H1 (cell line): ENCODE data around the gene AGR2. TPM values are rescaled to one million over a fixed set of nuclear protein-coding genes. Genes with fewer than 3 reads are reported as not detected.

Experiments
- CTCF ChIA-PET: fragments of 300-600 bp; sonication (Branson Sonifier 250); formaldehyde crosslinking; loops from one replicate; lab custom pipeline; 2021; ENCODE audit not compliant: partially characterized antibody; lab: Charles Lee
- POLR2A ChIA-PET: fragments of 300-600 bp; sonication (Branson Sonifier 250); formaldehyde crosslinking; loops from one replicate; lab custom pipeline; 2021; ENCODE audit warnings: inconsistent platforms; ENCODE audit not compliant: partially characterized antibody; lab: Charles Lee
- DNase-seq, 2 experiments: peaks; one replicate each; pipeline versions ENCODE4 v3.0.0 to v3.0.0-alpha.2; 2010 to 2022; ENCODE audit warnings: low spot score in 2 of 2, low read depth in 1 of 2, mixed read lengths in 1 of 2
- FAIRE-seq: peaks from 2 replicates; lab custom pipeline; 2011; peaks lifted over from hg19 to GRCh38; lab: Jason Lieb, UNC
- H2AFZ ChIP-seq: 2 replicates; pipeline ENCODE4 v1.8.1; 2012; ENCODE audit warnings: low read length, inconsistent platforms
- H2AK5ac ChIP-seq: 2 replicates; pipeline ENCODE4 v1.6.1; 2013; ENCODE audit warnings: low read depth, low read length
- H2BK120ac ChIP-seq: replicated peaks from 2 replicates; pipeline ENCODE3; 2013; ENCODE audit warnings: low read depth, low read length, inconsistent platforms
- H2BK12ac ChIP-seq: 2 replicates; pipeline ENCODE4 v1.6.1; 2013; ENCODE audit warnings: low read depth, low read length
- H2BK15ac ChIP-seq: 2 replicates; pipeline ENCODE4 v1.6.1; 2013; ENCODE audit warnings: low read length
- H2BK20ac ChIP-seq: 2 replicates; pipeline ENCODE4 v1.6.1; 2013; ENCODE audit warnings: low read length
- H2BK5ac ChIP-seq: 2 replicates; pipeline ENCODE4 v1.6.1; 2013; ENCODE audit warnings: low read depth, low read length
- H3K14ac ChIP-seq: 2 replicates; pipeline ENCODE4 v1.6.1; 2013; ENCODE audit warnings: inconsistent platforms; ENCODE audit not compliant: insufficient read length
- H3K18ac ChIP-seq: 2 replicates; pipeline ENCODE4 v1.6.1; 2013; ENCODE audit warnings: low read length; ENCODE audit errors: extremely low read depth
- H3K23ac ChIP-seq: 2 replicates; pipeline ENCODE4 v1.6.1; 2013; ENCODE audit warnings: inconsistent platforms; ENCODE audit not compliant: insufficient read length
- H3K23me2 ChIP-seq: 2 replicates; pipeline ENCODE4 v1.6.1; 2013; ENCODE audit warnings: low read depth, low read length
- H3K27ac ChIP-seq: 2 replicates; pipeline ENCODE4 v1.6.1; 2011; ENCODE audit warnings: low read depth, low read length, inconsistent platforms
- H3K27me3 ChIP-seq, 4 experiments: replicated peaks in 1 of 4; 1 replicate in 1 of 4; 2 replicates in 3 of 4; pipeline versions ENCODE4 v1.6.1 to v1.8.1; 2011 to 2013; ENCODE audit warnings: low read length in 3 of 4, mild to moderate bottlenecking in 3 of 4, inconsistent platforms in 2 of 4, mixed read lengths in 2 of 4, moderate library complexity in 1 of 4; ENCODE audit not compliant: control insufficient read depth in 3 of 4, insufficient read depth in 3 of 4; ENCODE audit errors: extremely low read depth in 1 of 4
- H3K36me3 ChIP-seq, 4 experiments: 2 replicates each; pipeline versions ENCODE4 v1.6.1 to v1.8.1; 2011 to 2013; ENCODE audit warnings: mild to moderate bottlenecking in 4 of 4, low read length in 3 of 4, moderate library complexity in 2 of 4, control low read depth in 1 of 4, inconsistent platforms in 1 of 4; ENCODE audit not compliant: insufficient read depth in 4 of 4, control insufficient read depth in 2 of 4
- H3K4ac ChIP-seq: replicated peaks from 2 replicates; pipeline ENCODE3; 2013; ENCODE audit warnings: low read length, low read depth, mixed read lengths, inconsistent platforms; ENCODE audit not compliant: insufficient read length
- H3K4me1 ChIP-seq, 4 experiments: replicated peaks in 1 of 4; 1 replicate in 1 of 4; 2 replicates in 3 of 4; pipeline versions ENCODE4 v1.6.1 to v1.8.1; 2011 to 2013; ENCODE audit warnings: low read length in 3 of 4, inconsistent platforms in 2 of 4, mixed read lengths in 1 of 4; ENCODE audit not compliant: insufficient read depth in 4 of 4, control insufficient read depth in 3 of 4
- H3K4me2 ChIP-seq, 2 experiments: 2 replicates each; pipeline versions ENCODE4 v1.6.1 to v1.8.1; 2011 to 2013; ENCODE audit warnings: low read depth in 2 of 2, low read length in 2 of 2, control low read depth in 1 of 2, inconsistent platforms in 1 of 2, mild to moderate bottlenecking in 1 of 2; ENCODE audit not compliant: insufficient read depth in 1 of 2
- H3K4me3 ChIP-seq, 4 experiments: fragments of 200-600, 300-600 bp in 1 of 4; sonication (generic), shearing (Covaris generic), sonication (Bioruptor Twin) in 1 of 4; 2 replicates each; pipeline versions ENCODE4 v1.5.1 to v1.8.1; 2011 to 2016; ENCODE audit warnings: low read length in 4 of 4, low read depth in 3 of 4, control low read depth in 2 of 4, inconsistent platforms in 2 of 4, mild to moderate bottlenecking in 2 of 4, mixed read lengths in 1 of 4, moderate library complexity in 1 of 4; ENCODE audit not compliant: insufficient read depth in 2 of 4; ENCODE audit errors: extremely low read depth in 1 of 4
- H3K56ac ChIP-seq: replicated peaks from 2 replicates; pipeline ENCODE3; 2013; ENCODE audit warnings: low read depth, mild to moderate bottlenecking, mixed read lengths, low read length, inconsistent platforms; ENCODE audit not compliant: insufficient read length
- H3K79me1 ChIP-seq: 2 replicates; pipeline ENCODE4 v1.6.1; 2013; ENCODE audit warnings: low read depth, low read length, control low read depth
- H3K79me2 ChIP-seq, 2 experiments: 2 replicates each; pipeline versions ENCODE4 v1.6.1 to v1.8.1; 2012 to 2013; ENCODE audit warnings: low read length in 2 of 2, mild to moderate bottlenecking in 2 of 2, inconsistent platforms in 1 of 2; ENCODE audit not compliant: insufficient read depth in 2 of 2, control insufficient read depth in 1 of 2
- H3K9ac ChIP-seq, 4 experiments: replicated peaks in 1 of 4; 1 replicate in 1 of 4; 2 replicates in 3 of 4; pipeline versions ENCODE4 v1.6.1 to v1.8.1; 2011 to 2013; ENCODE audit warnings: low read depth in 3 of 4, low read length in 3 of 4, control low read depth in 2 of 4, mild to moderate bottlenecking in 2 of 4, moderate library complexity in 2 of 4, inconsistent platforms in 1 of 4; ENCODE audit errors: extremely low read depth in 1 of 4
- H3K9me3 ChIP-seq, 2 experiments: 2 replicates each; pipeline versions ENCODE4 v1.6.1 to v1.8.1; 2012 to 2013; ENCODE audit warnings: mild to moderate bottlenecking in 2 of 2, moderate library complexity in 2 of 2, control low read depth in 1 of 2, inconsistent platforms in 1 of 2, low read depth in 1 of 2, low read length in 1 of 2, mixed read lengths in 1 of 2; ENCODE audit not compliant: insufficient read depth in 2 of 2
- H4K20me1 ChIP-seq, 2 experiments: replicated peaks in 1 of 2; 2 replicates each; pipeline versions ENCODE3 to v1.8.1; 2011 to 2013; ENCODE audit warnings: inconsistent platforms in 2 of 2, low read length in 2 of 2, mild to moderate bottlenecking in 1 of 2; ENCODE audit not compliant: insufficient read depth in 2 of 2, control insufficient read depth in 1 of 2
- H4K5ac ChIP-seq: 2 replicates; pipeline ENCODE4 v1.6.1; 2013; ENCODE audit warnings: low read length, low read depth, mixed read lengths, inconsistent platforms; ENCODE audit not compliant: insufficient read length
- H4K8ac ChIP-seq: 2 replicates; pipeline ENCODE4 v1.8.0; 2013; ENCODE audit warnings: mild to moderate bottlenecking, moderate library complexity, low read length, inconsistent platforms; ENCODE audit not compliant: insufficient read depth; ENCODE audit errors: extremely low read depth
- H4K91ac ChIP-seq: replicated peaks from 2 replicates; pipeline ENCODE3; 2013; ENCODE audit warnings: low read length, mixed read lengths, inconsistent platforms; ENCODE audit not compliant: insufficient read length
- GTF2F1 ChIP-seq: IDR thresholded peaks from 2 replicates; pipeline ENCODE4 v1.6.1; 2012; ENCODE audit warnings: low read depth, low read length, improper control_type of control experiment, borderline replicate concordance
- JUN ChIP-seq: IDR thresholded peaks from 2 replicates; pipeline ENCODE4 v1.6.1; 2011; ENCODE audit warnings: low read depth, mild to moderate bottlenecking, improper control_type of control experiment, low read length
- JUND ChIP-seq: IDR thresholded peaks from 2 replicates; pipeline ENCODE4 v1.6.1; 2011; ENCODE audit warnings: mild to moderate bottlenecking, improper control_type of control experiment, low read length
- NANOG ChIP-seq: IDR thresholded peaks from 2 replicates; pipeline ENCODE4 v1.6.1; 2011; ENCODE audit warnings: low read length, low read depth, mild to moderate bottlenecking, inconsistent platforms; ENCODE audit not compliant: insufficient read depth, poor library complexity, severe bottlenecking
- POLR2A ChIP-seq, 2 experiments: IDR thresholded peaks; 1 replicate in 1 of 2; 2 replicates in 1 of 2; pipeline ENCODE4 v1.6.1; 2011; ENCODE audit warnings: low read depth in 2 of 2, low read length in 2 of 2, mild to moderate bottlenecking in 2 of 2; ENCODE audit errors: control extremely low read depth in 1 of 2
- POU5F1 ChIP-seq: IDR thresholded peaks from 2 replicates; pipeline ENCODE4 v1.6.1; 2011; ENCODE audit warnings: low read depth, mild to moderate bottlenecking, low read length, moderate library complexity
- RNF2 ChIP-seq: fragments of 200-900, 300-1000 bp; sonication (generic); IDR thresholded peaks from 2 replicates; pipeline ENCODE4 v1.7.1; 2016; ENCODE audit warnings: borderline replicate concordance, low read depth, mild to moderate bottlenecking, antibody characterized with exemption, low read length; ENCODE audit not compliant: poor library complexity, severe bottlenecking; ENCODE audit errors: missing control alignments
- RXRA ChIP-seq: IDR thresholded peaks from 2 replicates; pipeline ENCODE4 v1.6.1; 2011; ENCODE audit warnings: low read depth, mild to moderate bottlenecking, low read length, moderate library complexity; ENCODE audit not compliant: insufficient read depth
- SP2 ChIP-seq: IDR thresholded peaks from 2 replicates; pipeline ENCODE4 v1.6.1; 2012; ENCODE audit warnings: mild to moderate bottlenecking, low read length, inconsistent platforms
- SUZ12 ChIP-seq: fragments of 200-600 bp; sonication (generic); IDR thresholded peaks from 2 replicates; pipeline ENCODE4 v1.6.1; 2012; ENCODE audit warnings: mild to moderate bottlenecking, inconsistent platforms, low read length, moderate library complexity, mixed read lengths
- TBP ChIP-seq: IDR thresholded peaks from 2 replicates; pipeline ENCODE4 v1.6.1; 2011; ENCODE audit warnings: low read depth, low read length, improper control_type of control experiment
- YY1 ChIP-seq: IDR thresholded peaks from 2 replicates; pipeline ENCODE4 v1.6.1; 2011; ENCODE audit warnings: low read depth, mild to moderate bottlenecking, low read length
- ZNF274 ChIP-seq: IDR thresholded peaks from 2 replicates; pipeline ENCODE4 v1.7.0; 2012; ENCODE audit warnings: low read length, borderline replicate concordance; ENCODE audit errors: extremely low read depth
- WGBS, 2 experiments: shearing (Covaris generic) in 1 of 2; methylation state at CpG; one replicate each; pipeline versions ENCODE4 v1.1.6 to v1.1.7; 2013 to 2015; ENCODE audit warnings: low lambda C conversion rate in 2 of 2, mixed read lengths in 2 of 2, inconsistent platforms in 1 of 2, low coverage in 1 of 2, missing lambda C conversion rate in 1 of 2; ENCODE audit not compliant: insufficient replicate concordance in 2 of 2, insufficient coverage in 1 of 2, insufficient read length in 1 of 2; ENCODE audit errors: extremely low coverage in 1 of 2, missing lambda C conversion rate in 1 of 2; 5-methylcytosine and 5-hydroxymethylcytosine counted together
- polyA plus RNA-seq, 7 experiments: library from polyadenylated mRNA; depleted of rRNA in 3 of 7; stranded (reverse) in 5 of 7; unstranded in 2 of 7; fragments of >200 nt in 5 of 7; fragments of 200-250 nt in 2 of 7; gene quantifications; 1 replicate in 5 of 7; 2 replicates in 1 of 7; 4 replicates in 1 of 7; pipeline versions ENCODE4 v1.2.1 to v1.2.3, GENCODE V29; 2011 to 2013; ENCODE audit warnings: missing spikeins in 2 of 7, mixed read lengths in 2 of 7
- total RNA-seq: library from RNA; stranded (reverse); fragmentation: NEBNext Ultra II Directional; extraction: Animal tissue kit (Norgen Biotek cat#: 25700); gene quantifications from 2 replicates; pipeline ENCODE4 v1.2.1, GENCODE V29; 2021

Gene AGR2
- total and polyA plus RNA-seq, 2 of the 8 experiments (the other 6 are each of a cell fraction or from before 2014, with no cell fraction given), result not detected

DNA sequence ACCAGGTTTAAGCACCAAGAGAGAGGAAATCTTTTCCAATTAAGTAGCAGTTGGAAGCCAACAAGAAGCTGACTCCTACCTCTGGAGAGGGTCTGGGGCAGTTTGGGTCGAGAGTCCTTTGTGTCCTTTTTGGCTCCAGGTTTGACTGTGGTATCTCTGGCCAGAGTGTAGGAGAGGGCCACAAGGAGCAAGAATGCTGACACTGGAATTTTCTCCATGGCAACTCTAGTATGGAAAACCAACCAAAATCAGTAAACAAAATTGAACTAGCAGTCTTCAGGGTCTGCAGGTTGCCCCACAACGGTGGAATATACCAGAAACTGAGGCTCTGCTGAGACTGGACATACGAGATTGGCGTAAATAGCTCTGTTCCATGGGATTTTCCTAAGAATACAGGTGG, 3.2 kb downstream of the AGR2 start:
- Histone ChIP-seq H3K27ac (no peak overlapping the region), H4K91ac (no peak overlapping the region), H3K4me2 (no peak overlapping the region), H2BK12ac (no peak overlapping the region), H3K18ac (no peak overlapping the region), H3K4me3 (no peak overlapping the region), H3K23me2 (no peaks in the 10 kb centered on the region), H3K56ac (no peak overlapping the region), H3K36me3 (no peaks in the 10 kb centered on the region), H4K8ac (no peak overlapping the region), H2BK120ac (no peak overlapping the region), H2AFZ (0 out of 2 replicates have a peak overlapping the region, but pooled peaks have one; percentile 76), H3K14ac (no peak overlapping the region), H3K27me3 (no peaks in the 10 kb centered on the region), H2BK5ac (no peak overlapping the region), H3K9ac (no peak overlapping the region), H4K5ac (no peak overlapping the region), H2BK15ac (no peak overlapping the region), H3K23ac (no peak overlapping the region), H2AK5ac (no peak overlapping the region), H3K79me1 (no peaks in the 10 kb centered on the region), H3K4ac (no peak overlapping the region), H3K79me2 (no peaks in the 10 kb centered on the region), H4K20me1 (no peaks in the 10 kb centered on the region), H3K9me3 (no peaks in the 10 kb centered on the region), H3K4me1 (no peaks in the 10 kb centered on the region), H2BK20ac (no peak overlapping the region)
- ChIA-PET POLR2A (no interaction called here), CTCF (interaction anchor here (0.6 to 5.5 kb wide), 37 partner anchors 8 to 687 kb away, joined by 3 to 36 read pairs (median 4); no protein-coding TSS in a partner anchor)
- FAIRE-seq (no peak), DNase-seq (no peak)
- TF ChIP-seq GTF2F1 (no peak), JUND (no peak), TBP (no peak), SP2 (no peak), RXRA (no peak), POLR2A (IDR thresholded peaks at IDR 0.05; ENCODE audit: control extremely low read depth in 1 of 2, low read depth in 2 of 2, low read length in 2 of 2) (no peak), ZNF274 (no peak), POU5F1 (no peak), NANOG (no peak), JUN (no peak), RNF2 (no peak), SUZ12 (no peak), YY1 (no peak)
- 92% methylated on average over 4 of the region's 4 CpGs; no CpG with 5 or more reads in 1 of the 2 experiments for WGBS, 2 experiments
